Right lobe of liver (tissue), 6 donors: ENCODE data around the gene FABP3. TPM values are rescaled to one million over a fixed set of nuclear protein-coding genes. Genes with fewer than 3 reads are reported as not detected.

Experiments used
- ATAC-seq, 4 donors: fragments of 200-7000 bp; cut with Tn5 transposase; one replicate each; pipeline ENCODE4 v1.9.1; 2020; ENCODE audit warnings: mild to moderate bottlenecking in 4 of 4, moderate library complexity in 4 of 4
- DNase-seq, 3 donors: peaks; one replicate each; pipeline ENCODE4 v3.0.0-alpha.2; 2020
- H3K27ac ChIP-seq, 3 donors: fragments of 200-600 bp; one replicate each; pipeline ENCODE4 v1.8.0; 2022
- H3K27me3 ChIP-seq, 2 donors: fragments of 200-600 bp; one replicate each; pipeline ENCODE4 v1.8.0; 2022
- H3K36me3 ChIP-seq, 4 donors: fragments of 200-600 bp; sonication (generic) in 1 of 4; one replicate each; pipeline versions ENCODE4 v1.5.1 to v1.8.0; 2017 to 2022; ENCODE audit warnings: control low read depth in 1 of 4
- H3K4me1 ChIP-seq, 4 donors: fragments of 200-600 bp; sonication (generic) in 1 of 4; one replicate each; pipeline versions ENCODE4 v1.5.1 to v1.8.0; 2017 to 2022; ENCODE audit warnings: control low read depth in 1 of 4
- H3K4me3 ChIP-seq, 3 donors: fragments of 200-600 bp; one replicate each; pipeline ENCODE4 v1.8.0; 2022
- H3K9me3 ChIP-seq, 4 donors: fragments of 200-600 bp; sonication (generic) in 1 of 4; one replicate each; pipeline versions ENCODE4 v1.5.1 to v1.8.0; 2017 to 2022; ENCODE audit warnings: control low read depth in 1 of 4
- CTCF ChIP-seq, 4 donors: fragments of 200-600 bp in 3 of 4; fragments of 450-650 bp in 1 of 4; IDR thresholded peaks; one replicate each; pipeline versions ENCODE4 v1.5.1 to v1.8.0; 2016 to 2022; ENCODE audit warnings: antibody characterized with exemption in 4 of 4, mild to moderate bottlenecking in 2 of 4
- POLR2A ChIP-seq: fragments of 450-650 bp; IDR thresholded peaks from one replicate; pipeline ENCODE4 v1.6.1; 2017; ENCODE audit warnings: antibody characterized with exemption, mild to moderate bottlenecking
- WGBS: methylation state at CpG from one replicate; pipeline ENCODE4 v1.1.6; 2018; ENCODE audit warnings: low coverage, low lambda C conversion rate; ENCODE audit not compliant: insufficient coverage; ENCODE audit errors: missing lambda C conversion rate; 5-methylcytosine and 5-hydroxymethylcytosine counted together
- intact Hi-C, 2 donors: fragments of 100-400 bp; cut with DNase I; formaldehyde crosslinking; loops; one replicate each; pipeline versions ENCODE4 v1.11.2 to v1.14.1; 2022
- total RNA-seq, 6 experiments: library from RNA; depleted of rRNA in 2 of 6; stranded (reverse); fragments of >200 nt in 2 of 6; fragmentation: NEBNext Ultra II Directional in 3 of 6; extraction: Animal tissue kit (Norgen Biotek cat#: 25700) in 3 of 6; gene quantifications; one replicate each; pipeline versions ENCODE4 v1.1.0 to v1.2.4, GENCODE V29; 2016 to 2023
- donor health status: DM: no; HTN: yes; CAD: no.
- donor health status: DM: no; HTN: no; CAD: no.
- donor health status: DM: no; HTN: no; CAD: no.
- donor health status: DM: no; HTN: yes; CAD: no.
- donor health status: DM: no; HTN: yes; CAD: no.

FABP3 gene
- total RNA-seq, 6 experiments from 2014 or later, result 1.3 to 8.3 (median 4.6) TPM

GRCh38 chr1:31413405-31414001 lies 40.6 kb upstream of the FABP3 start:
- H3K27me3 ChIP-seq, result no peaks in the 10 kb centered on the region
- WGBS, result 1% methylated on average over 25 of the region's 54 CpGs
- H3K4me1 ChIP-seq, result peaks cover 0 to 32% (median 14%) of the 10 kb centered on the region in 4 donors
- peak overlapping the region; percentile 82 to 94 (median 82) for H3K4me3 ChIP-seq
- DNase-seq, result peak; percentile 89 to 96 (median 91)
- peak; percentile 33 to 75 (median 73) for ATAC-seq
- H3K27ac ChIP-seq, result peak overlapping the region; percentile 74 to 94 (median 77)
- H3K36me3 ChIP-seq, result no peaks in the 10 kb centered on the region
- TF ChIP-seq POLR2A, result peak; percentile 51
- no peak for TF ChIP-seq CTCF (IDR thresholded peaks at IDR 0.05)
- intact Hi-C loops, result no loop called here
- H3K9me3 ChIP-seq, result no peaks in the 10 kb centered on the region

- Histone ChIP-seq H3K27me3 (no peaks in the 10 kb centered on the region), H3K4me3 (peak within 1 kb of the TSS; percentile 82 to 94 (median 82)), H3K4me1 (peaks cover 0 to 26% (median 11%) of the 10 kb centered on the region in 4 donors), H3K27ac (peak within 1 kb of the TSS; percentile 74 to 94 (median 77)), H3K9me3 (no peaks in the 10 kb centered on the region), H3K36me3 (no peaks in the 10 kb centered on the region)
- intact Hi-C loops, result no loop called here
- ATAC-seq, result peak; percentile 35 to 67 (median 54)
- TF ChIP-seq POLR2A (peak; percentile 64), CTCF (IDR thresholded peaks at IDR 0.05) (no peak)
- DNase-seq, result peak in 2 of 3 donors; percentile 56 to 58
- WGBS, result 5% methylated on average over 15 of the region's 63 CpGs
These were observed 40.0 kb upstream of the FABP3 start, which contains the start of gene SERINC2 for GRCh38 chr1:31412732-31413404. SERINC2 (plus strand) TSS chr1:31413213; CDS start chr1:31413266, 53 bp downstream.

- TF ChIP-seq CTCF (IDR thresholded peaks at IDR 0.05) (no peak), POLR2A (no peak)
- no peak overlapping the region for H3K4me3 ChIP-seq
- intact Hi-C loops, result no loop called here
- no peak for ATAC-seq
- WGBS, result 80% methylated on average over 1 of the region's 2 CpGs
- no peak overlapping the region for H3K27ac ChIP-seq
- H3K27me3 ChIP-seq, result no peaks in the 10 kb centered on the region
- peaks cover 0 to 21% (median 8%) of the 10 kb centered on the region in 4 donors for H3K4me1 ChIP-seq
- no peaks in the 10 kb centered on the region for H3K36me3 ChIP-seq
- DNase-seq, result no peak
- H3K9me3 ChIP-seq, result no peaks in the 10 kb centered on the region
These were observed 39.3 kb upstream of the FABP3 start for GRCh38 chr1:31412205-31412604.

- no peak for DNase-seq
- Histone ChIP-seq H3K9me3 (no peaks in the 10 kb centered on the region), H3K27ac (no peak overlapping the region), H3K4me3 (no peak overlapping the region), H3K27me3 (no peaks in the 10 kb centered on the region), H3K4me1 (peaks cover 0 to 9% (median 3%) of the 10 kb centered on the region in 4 donors), H3K36me3 (no peaks in the 10 kb centered on the region)
- 78% methylated on average over 4 of the region's 4 CpGs for WGBS
- TF ChIP-seq POLR2A, result no peak
- TF ChIP-seq CTCF (IDR thresholded peaks at IDR 0.05), result no peak
- ATAC-seq, result no peak
- intact Hi-C loops, result no loop called here
These were observed 38.0 kb upstream of the FABP3 start for GRCh38 chr1:31410871-31411270.
